Lower leg skin (tissue), 3 donors: ENCODE measurements around the gene LYRM7.

Source experiments
- CTCF ChIP-seq, 3 donors: fragments of 450-650 bp; IDR thresholded peaks; one replicate each; pipeline ENCODE4 v1.5.1; 2016; ENCODE audit warnings: antibody characterized with exemption in 3 of 3, mild to moderate bottlenecking in 3 of 3, moderate library complexity in 2 of 3
- POLR2A ChIP-seq, 2 donors: fragments of 450-650 bp; IDR thresholded peaks; one replicate each; pipeline ENCODE4 v1.6.1; 2016 to 2017; ENCODE audit warnings: antibody characterized with exemption in 2 of 2, mild to moderate bottlenecking in 1 of 2, moderate library complexity in 1 of 2

- no peak for TF ChIP-seq CTCF (IDR thresholded peaks at IDR 0.05)
- TF ChIP-seq POLR2A (IDR thresholded peaks at IDR 0.05), result no peak
Observed at GRCh38 chr5:131147258-131147657, 23.5 kb upstream of the LYRM7 start.
